HCT116 (cell line): ENCODE measurements around the gene CT45A5.
"Not testable (repeated sequence)": the region's sequence is repeated elsewhere in the genome, so short reads cannot be mapped to it uniquely, and the experiment has no call there.

Experiments
- JUND ChIP-seq: IDR thresholded peaks from 2 replicates; pipeline ENCODE4 v1.6.1; 2012
- SIN3A ChIP-seq: IDR thresholded peaks from 2 replicates; pipeline ENCODE4 v1.6.1; 2012; ENCODE audit warnings: low read depth
- YY1 ChIP-seq: IDR thresholded peaks from 2 replicates; pipeline ENCODE4 v1.6.1; 2011; ENCODE audit warnings: low read length, low read depth, moderate library complexity, mild to moderate bottlenecking; ENCODE audit not compliant: insufficient replicate concordance; ENCODE audit errors: extremely low read depth
- TF ChIP-seq, protein P1 (sequence below), 3 experiments: fragments of 200-600 bp in 1 of 3; sonication (generic) in 1 of 3; IDR thresholded peaks in 2 of 3; conservative IDR thresholded peaks in 1 of 3; 2 replicates each; pipeline ENCODE4 v1.5.1; 2012 to 2017; ENCODE audit warnings: low read depth in 2 of 3, low read length in 2 of 3, antibody characterized with exemption in 1 of 3, borderline replicate concordance in 1 of 3, control low read depth in 1 of 3, mild to moderate bottlenecking in 1 of 3, mixed read lengths in 1 of 3, mixed run types in 1 of 3, moderate library complexity in 1 of 3; ENCODE audit not compliant: insufficient read depth in 1 of 3
- TF ChIP-seq, protein P2 (sequence below): IDR thresholded peaks from 2 replicates; pipeline ENCODE4 v1.6.1; 2012

- TF ChIP-seq, protein P1, sequence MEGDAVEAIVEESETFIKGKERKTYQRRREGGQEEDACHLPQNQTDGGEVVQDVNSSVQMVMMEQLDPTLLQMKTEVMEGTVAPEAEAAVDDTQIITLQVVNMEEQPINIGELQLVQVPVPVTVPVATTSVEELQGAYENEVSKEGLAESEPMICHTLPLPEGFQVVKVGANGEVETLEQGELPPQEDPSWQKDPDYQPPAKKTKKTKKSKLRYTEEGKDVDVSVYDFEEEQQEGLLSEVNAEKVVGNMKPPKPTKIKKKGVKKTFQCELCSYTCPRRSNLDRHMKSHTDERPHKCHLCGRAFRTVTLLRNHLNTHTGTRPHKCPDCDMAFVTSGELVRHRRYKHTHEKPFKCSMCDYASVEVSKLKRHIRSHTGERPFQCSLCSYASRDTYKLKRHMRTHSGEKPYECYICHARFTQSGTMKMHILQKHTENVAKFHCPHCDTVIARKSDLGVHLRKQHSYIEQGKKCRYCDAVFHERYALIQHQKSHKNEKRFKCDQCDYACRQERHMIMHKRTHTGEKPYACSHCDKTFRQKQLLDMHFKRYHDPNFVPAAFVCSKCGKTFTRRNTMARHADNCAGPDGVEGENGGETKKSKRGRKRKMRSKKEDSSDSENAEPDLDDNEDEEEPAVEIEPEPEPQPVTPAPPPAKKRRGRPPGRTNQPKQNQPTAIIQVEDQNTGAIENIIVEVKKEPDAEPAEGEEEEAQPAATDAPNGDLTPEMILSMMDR (IDR thresholded peaks at IDR 0.05 in 2 of 3, conservative IDR thresholded peaks at IDR 0.05 in 1 of 3; ENCODE audit: borderline replicate concordance in 1 of 3, insufficient read depth in 1 of 3, low read depth in 2 of 3, low read length in 2 of 3), result not testable (repeated sequence)
- TF ChIP-seq YY1, JUND, SIN3A: not testable (repeated sequence)
- TF ChIP-seq, protein P2, sequence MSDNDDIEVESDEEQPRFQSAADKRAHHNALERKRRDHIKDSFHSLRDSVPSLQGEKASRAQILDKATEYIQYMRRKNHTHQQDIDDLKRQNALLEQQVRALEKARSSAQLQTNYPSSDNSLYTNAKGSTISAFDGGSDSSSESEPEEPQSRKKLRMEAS, result not testable (repeated sequence)
Observed at GRCh38 chrX:135768091-135768490, 17.2 kb downstream of the CT45A5 start, which contains the start of gene CT45A3.
